GM21515 (cell line): Measurements from ENCODE around the gene PRDM16.

Experiments used
- ATAC-seq: cut with Tn5 transposase; IDR thresholded peaks from one replicate; pipeline ENCODE4 v1.9.1; 2021; ENCODE audit not compliant: unreplicated experiment

Gene PRDM16

GRCh38 chr1:3032371-3033039, 36.5 kb upstream of the PRDM16 start:
- ATAC-seq: no peak

DNA sequence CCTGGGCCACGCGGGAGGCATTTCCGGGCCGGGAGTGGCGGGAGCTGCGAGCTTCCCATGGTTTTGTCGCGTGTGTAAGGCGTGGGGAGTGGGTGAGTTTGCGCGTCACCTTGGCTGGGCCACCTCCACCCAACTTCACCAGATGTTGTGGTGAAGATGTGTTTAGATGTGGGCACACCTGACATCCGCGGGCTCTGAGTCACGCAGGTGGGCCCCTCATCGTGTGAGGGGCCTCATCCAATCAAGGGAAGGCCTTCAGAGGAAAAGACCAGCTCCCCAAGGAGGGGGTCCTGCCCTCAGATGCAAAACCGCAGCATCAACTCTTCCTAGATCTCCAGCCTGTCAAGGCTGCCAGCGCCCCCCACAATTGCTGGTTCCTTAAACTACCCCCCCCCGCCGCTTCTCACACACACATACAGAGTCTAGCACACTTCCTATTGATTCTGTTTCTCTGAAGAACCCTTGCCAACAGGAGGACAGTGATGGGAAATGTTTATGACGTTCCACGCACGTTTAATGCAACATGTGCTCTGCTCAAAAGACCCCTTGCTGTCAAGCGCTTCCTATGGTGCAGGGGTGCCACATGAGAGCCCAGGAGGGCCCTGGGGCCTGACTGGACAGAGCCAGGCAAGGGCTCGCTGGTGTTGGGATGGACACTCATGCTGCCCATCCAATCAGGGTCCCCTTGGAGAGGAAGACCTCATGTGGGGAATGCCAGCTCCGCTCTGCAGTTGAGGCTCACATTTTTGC, 35.8 kb upstream of the PRDM16 start:
- no peak for ATAC-seq

- no peak for ATAC-seq
These were observed 35.3 kb upstream of the PRDM16 start for GRCh38 chr1:3033790-3034090.

GRCh38 chr1:3034162-3034561, 34.8 kb upstream of the PRDM16 start:
- no peak for ATAC-seq

DNA sequence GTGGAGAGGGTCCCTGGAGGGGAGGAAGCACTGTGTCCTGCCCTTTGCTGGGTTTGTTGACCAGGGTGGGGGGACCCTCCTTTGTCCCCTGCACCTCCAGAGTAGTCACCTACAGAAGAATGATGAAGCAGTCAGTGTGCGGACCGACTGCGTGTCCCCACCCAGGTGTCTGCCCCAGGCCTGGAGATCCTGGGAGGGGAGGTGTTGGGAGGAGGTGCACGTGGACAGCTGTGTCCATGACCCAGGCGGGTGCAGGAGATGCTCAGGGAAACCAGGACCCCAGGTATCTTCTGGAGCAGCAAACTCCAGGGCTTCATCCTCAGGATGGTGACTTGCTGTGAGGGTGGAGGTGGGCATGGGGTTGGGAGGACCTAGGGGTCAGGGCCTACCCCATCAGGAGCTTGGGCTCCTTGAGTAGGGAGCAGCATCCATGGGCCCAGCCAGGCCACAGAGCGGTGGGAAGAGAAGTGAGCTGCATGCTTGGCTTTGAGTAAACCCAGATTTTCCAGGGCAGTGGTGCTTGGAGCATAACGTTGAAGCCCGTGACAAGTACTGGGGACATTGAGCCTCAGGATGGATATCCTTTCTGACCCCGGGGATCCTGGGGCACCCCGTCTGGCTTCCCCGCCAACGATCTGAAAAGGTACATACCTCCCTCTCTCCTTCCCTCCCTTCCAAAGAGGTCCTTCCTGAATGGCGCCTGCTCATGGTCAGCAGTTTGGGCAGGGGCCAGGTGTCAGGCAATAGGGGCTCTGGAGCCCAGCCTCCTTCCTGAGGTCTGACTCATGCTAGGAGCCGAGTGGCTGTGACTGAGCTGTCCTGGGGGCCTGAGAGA, 34.1 kb upstream of the PRDM16 start:
- ATAC-seq: no peak

GRCh38 chr1:3035563-3036446, 33.2 kb upstream of the PRDM16 start:
- no peak for ATAC-seq

GRCh38 chr1:3036447-3037280, 32.3 kb upstream of the PRDM16 start:
- no peak for ATAC-seq

DNA sequence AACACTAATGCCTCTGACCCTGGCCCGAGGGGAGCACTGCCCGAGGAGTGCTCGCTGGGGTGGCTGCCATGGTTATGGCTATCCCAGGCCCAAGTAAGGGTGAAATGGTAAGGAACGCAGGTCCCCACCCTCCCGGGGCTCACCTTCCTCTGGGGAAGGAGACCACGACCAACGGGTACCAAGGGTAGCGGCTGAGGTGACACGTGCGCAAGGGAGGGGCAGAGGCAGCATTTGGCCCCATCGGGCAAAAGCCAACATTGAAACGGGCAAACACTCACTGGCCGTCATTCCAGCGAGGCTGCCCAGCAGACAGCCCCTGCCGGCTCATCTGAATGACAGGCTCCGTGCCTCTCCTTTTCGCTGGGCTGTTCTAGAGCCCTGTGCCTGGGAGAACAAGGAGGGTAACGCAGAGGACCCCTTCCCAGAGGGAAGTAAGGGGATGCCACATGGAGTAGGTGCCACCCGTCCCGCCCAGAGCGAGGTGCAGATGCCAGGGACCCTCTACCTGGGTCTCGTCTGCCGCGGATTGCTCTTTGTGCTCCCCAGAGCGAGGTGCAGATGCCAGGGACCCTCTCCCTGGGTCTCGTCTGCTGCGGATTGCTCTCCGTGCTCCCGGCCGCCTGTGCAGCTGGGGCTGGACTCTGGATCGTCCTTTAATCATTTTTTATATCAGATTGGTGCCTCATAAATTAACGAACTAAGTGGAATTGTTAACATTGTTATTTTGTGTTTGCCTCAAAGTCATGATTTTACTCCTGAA, 31.5 kb upstream of the PRDM16 start:
- ATAC-seq: no peak

DNA sequence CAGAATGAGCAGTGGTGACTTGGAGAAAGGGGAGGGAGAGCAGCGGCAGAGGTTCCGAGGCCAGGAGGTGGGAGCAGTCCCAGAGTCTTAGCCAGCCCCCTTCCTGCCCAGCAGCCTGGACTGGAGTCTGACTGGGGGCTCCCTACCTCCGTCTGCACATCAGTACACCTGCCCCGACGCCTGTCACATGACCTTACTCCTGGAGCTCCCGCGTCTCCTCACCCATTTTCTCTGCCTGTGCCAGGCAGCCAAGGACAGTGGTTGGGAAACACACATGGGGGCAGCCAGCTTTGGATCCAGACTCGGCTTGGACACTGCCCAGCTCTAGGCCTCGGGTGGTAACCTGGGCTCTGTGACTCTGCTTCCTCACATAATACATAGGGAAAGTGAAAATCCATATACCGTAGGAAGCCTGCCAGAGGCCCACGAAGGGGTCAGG, 30.9 kb upstream of the PRDM16 start:
- ATAC-seq: no peak

- ATAC-seq: no peak
These were observed 30.3 kb upstream of the PRDM16 start for GRCh38 chr1:3038571-3039181.

DNA sequence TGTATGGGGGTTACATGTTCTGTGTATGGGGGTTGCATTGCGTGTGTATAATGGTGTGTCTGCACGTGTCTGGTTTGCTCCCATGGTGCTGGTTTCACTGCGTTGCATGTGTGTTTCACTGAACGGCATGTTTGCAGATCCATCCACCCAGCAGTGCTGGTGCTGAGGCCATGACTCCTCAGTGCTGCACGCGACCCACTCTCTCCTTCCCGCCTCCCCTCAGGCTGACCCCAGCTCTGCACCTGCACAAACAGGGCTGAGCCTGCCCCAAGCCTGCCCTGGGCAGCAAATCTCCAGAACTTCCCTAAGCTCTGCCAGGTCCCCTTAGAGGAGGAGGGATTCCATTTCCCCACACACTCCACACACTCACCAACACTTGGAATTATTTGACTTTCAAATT, 29.0 kb upstream of the PRDM16 start:
- no peak for ATAC-seq

DNA sequence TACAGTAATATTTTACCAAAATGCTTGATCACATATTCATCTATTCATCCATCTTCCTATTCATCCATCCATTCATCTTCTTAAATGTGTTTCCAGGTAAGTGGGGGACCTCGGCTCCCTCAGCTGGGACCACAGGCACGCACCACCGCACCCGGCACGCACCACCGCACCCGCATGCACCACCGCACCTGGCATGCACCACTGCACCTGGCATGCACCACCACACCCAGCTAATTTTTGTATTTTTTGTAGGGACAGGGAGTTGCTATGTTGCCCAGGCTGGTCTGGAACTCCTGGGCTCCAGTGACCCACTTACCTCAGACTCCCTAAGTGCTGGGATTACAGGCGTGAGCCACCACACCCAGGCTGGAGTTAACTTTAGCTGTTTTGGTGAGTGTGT, 26.5 kb upstream of the PRDM16 start:
- ATAC-seq: no peak

DNA sequence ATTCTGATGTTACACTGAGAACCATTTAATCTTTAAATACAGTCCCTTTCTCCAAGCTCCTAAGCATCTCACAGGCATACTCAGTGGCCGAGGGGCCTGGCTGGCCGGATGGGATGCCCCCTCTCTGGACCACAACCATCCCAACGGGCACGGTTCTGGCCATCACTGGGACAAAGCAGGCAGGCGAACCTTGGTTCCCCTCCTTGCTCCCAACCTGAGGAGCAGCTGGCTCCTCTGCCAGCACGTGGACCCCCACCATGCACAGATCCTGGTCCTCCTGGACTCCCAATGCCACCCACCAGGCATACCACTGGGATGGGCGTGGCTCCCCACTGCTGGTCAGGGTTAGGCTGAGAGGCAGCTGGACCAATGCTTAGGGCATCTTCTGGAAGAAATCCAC, 19.8 kb upstream of the PRDM16 start:
- no peak for ATAC-seq

DNA sequence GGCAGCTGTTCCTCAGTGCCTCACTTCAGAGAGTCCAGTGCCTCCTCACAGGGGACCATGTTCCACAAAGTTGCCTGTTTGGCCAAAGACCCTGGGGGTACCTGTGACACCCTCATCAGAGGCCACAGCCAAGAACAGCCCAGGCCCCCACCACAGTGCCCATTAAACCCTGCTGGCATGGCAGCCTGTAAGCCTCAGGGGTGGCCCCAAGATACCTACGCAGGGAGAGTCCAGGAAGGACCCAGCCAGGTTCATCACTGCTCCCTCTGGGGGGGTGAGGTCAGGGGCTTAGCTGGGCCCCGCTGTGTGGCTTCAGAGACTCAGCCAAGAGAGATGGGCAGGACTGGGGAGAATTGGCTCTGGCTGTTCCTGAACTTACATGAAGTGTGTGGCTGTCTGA, 19.1 kb upstream of the PRDM16 start:
- no peak for ATAC-seq

- ATAC-seq: no peak
These were observed 18.4 kb upstream of the PRDM16 start for GRCh38 chr1:3050603-3051002.

DNA sequence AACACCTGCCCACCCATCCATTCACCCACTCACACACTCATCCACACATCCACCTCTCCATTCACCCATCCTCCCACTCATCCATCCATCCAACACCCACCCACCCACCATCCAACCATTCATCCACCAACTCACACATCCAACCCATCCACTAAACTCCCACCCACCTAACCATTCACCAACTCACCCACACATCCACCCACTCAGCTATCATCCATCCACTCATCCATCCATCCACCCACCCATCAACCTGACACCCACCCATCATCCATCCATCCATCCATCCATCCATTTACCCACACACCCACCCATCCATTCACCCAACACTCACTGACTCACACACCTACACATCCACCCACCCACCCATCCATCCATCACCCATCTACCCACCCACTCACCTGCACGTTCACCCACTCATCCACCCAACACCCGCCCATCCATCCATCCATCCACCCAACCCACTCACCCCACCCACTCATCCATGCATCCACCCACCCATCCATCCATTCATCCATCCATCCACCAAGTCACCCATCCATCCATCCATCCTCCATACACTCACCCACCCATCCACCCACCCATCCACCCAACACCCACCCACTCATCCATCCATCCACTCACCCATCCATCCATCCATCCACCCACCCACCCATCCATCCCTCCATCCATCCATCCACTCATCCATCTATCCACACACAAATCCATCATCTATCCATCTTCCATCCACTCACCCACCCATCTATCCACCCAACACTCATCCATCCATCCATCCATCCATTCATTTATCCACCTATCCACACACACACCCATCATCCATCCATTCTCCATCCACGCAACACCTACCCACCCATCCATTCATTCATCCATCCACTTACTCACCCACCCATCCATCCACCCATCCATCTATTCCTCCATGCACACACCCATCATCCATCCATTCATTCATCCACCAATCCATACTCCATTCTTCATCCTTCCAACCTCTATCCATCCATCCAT, 17.4 kb upstream of the PRDM16 start:
- ATAC-seq: no peak

DNA sequence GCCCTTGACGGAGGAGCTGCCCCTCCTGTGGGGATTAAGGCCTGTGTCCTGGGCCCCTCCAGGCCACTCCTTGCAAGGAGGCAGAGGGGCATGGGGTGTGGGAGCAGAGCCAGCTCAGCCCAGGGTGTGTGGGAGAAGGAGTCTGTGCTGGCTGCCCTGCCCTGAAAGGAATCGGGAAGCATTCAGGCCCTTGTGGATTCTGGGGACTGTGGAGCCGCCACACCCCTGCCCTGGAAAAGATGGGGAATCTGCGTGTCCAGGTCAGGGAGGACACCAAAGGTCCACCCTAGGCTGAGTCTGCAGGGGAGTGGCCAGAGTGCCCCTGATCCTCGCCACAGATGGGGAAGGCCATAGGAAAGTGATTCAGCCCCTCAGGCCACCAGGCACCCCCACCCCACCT, 16.5 kb upstream of the PRDM16 start:
- no peak for ATAC-seq
